Stimulated activated CD4-positive, alpha-beta T cell treated with anti-CD3 and anti-CD28 coated beads, Interleukin-4, amount 100 ng/mL, for 4 hours (primary cell): ENCODE data around the gene CIAO3.
A peak's percentile ranks its signal among the peaks of the same experiment; 100 is the strongest.

Source experiments
- DNase-seq, 2 experiments: peaks; one replicate each; pipeline ENCODE4 v3.0.0-alpha.2; 2020

CIAO3 gene

GRCh38 chr16:687499-687898, 53.3 kb downstream of the CIAO3 start:
- DNase-seq, result no peak

GRCh38 chr16:686459-687260, 54.1 kb downstream of the CIAO3 start:
- DNase-seq, result no peak

GRCh38 chr16:685967-686366, 54.8 kb downstream of the CIAO3 start:
- no peak for DNase-seq

- DNase-seq, result no peak
These were observed 55.7 kb downstream of the CIAO3 start for GRCh38 chr16:684961-685696.

- DNase-seq, result peak; percentile 96 to 98
These were observed 56.6 kb downstream of the CIAO3 start, which contains the start of gene JMJD8 for GRCh38 chr16:684071-684794. Gene JMJD8 (minus strand): TSS chr16:684334. CDS start chr16:684319, 15 bp downstream.

- DNase-seq, result no peak
These were observed 57.3 kb downstream of the CIAO3 start for GRCh38 chr16:683396-684070.

GRCh38 chr16:682493-683395, 58.1 kb downstream of the CIAO3 start:
- no peak for DNase-seq

GRCh38 chr16:681746-682427, 58.9 kb downstream of the CIAO3 start:
- DNase-seq, result no peak

GRCh38 chr16:680967-681745, 59.6 kb downstream of the CIAO3 start:
- DNase-seq, result no peak

- DNase-seq, result no peak
These were observed 60.2 kb downstream of the CIAO3 start for GRCh38 chr16:680625-680945.

- DNase-seq, result peak; percentile 81 to 93
These were observed 60.8 kb downstream of the CIAO3 start, which contains the start of gene STUB1 for GRCh38 chr16:679814-680624. Gene STUB1 (plus strand): TSS chr16:680410. CDS start chr16:680526, 116 bp downstream.
